NCI-H2081 treated with DMSO at 0.1 percent for 48 hours (cell line): ENCODE results near the gene FOXG1.

Experiments used
- DNase-seq: peaks from one replicate; lab custom pipeline; 2025; lab: John Stamatoyannopoulos, UW

Gene FOXG1

DNA sequence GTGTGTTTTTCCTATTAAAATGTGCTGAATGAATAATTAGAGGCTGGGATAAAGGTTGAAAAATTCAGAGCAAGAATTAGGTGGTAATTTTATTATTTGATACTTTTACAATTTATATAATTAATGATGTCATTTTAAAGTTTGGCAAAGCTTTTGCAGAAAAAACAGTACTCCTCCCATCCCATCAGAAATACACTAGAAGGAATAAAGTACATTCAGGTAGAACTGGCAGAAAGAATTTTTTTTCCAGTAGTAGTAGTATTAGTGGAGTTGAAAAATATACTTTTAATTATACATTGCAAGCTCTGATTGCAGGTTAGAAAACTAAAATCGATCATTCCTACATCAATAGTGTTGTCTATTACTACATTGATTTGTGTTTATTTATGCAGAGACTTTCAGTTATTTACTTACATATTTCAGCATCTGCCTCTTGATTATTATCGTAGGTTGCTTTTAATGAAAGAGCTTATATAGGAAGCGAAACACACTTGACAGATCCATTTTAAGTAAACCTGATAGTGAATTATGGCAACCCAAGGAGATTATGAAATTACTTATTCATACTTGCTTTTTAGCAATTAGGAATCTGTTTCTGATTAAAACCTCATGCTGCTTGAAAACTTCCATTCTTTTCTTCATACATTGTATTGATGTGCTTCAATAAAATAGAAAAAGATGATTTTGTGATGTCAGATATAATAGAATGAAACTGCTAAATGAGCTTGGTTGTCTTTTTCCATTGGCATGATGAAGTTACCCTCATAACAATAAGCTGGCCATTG, 10.1 kb downstream of the FOXG1 start:
- DNase-seq, result no peak

DNA sequence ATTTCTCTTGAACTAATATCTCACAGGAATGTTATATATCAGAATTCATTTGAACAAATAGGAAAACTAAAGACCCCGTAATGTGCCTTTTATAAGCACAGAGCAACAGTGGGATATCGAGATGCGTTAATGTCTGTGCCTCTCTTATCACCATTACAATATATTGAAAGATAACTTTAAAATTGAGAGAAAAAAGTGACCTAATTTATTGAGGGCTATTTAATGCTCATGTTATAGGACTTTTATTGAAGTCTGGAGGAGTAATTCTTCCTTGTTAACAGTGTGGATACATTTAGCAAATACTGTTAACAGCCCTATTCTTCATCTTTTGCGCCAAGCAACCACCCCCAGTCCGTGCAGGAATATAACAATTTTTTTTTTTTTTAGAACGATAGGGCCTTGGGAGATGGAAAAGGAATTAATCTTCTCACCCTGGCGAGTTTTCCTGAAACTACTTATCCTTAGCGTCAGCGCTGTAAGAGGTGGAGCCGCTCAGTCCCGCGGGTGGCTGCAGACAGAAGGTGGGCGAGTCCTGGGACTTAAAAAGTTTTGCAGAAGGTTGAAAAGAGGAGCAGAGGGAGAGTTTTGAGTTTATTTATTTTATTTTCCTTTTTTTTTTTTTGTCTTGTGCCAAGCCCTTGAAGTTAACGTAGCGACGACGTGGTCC, 11.0 kb downstream of the FOXG1 start:
- no peak for DNase-seq

DNA sequence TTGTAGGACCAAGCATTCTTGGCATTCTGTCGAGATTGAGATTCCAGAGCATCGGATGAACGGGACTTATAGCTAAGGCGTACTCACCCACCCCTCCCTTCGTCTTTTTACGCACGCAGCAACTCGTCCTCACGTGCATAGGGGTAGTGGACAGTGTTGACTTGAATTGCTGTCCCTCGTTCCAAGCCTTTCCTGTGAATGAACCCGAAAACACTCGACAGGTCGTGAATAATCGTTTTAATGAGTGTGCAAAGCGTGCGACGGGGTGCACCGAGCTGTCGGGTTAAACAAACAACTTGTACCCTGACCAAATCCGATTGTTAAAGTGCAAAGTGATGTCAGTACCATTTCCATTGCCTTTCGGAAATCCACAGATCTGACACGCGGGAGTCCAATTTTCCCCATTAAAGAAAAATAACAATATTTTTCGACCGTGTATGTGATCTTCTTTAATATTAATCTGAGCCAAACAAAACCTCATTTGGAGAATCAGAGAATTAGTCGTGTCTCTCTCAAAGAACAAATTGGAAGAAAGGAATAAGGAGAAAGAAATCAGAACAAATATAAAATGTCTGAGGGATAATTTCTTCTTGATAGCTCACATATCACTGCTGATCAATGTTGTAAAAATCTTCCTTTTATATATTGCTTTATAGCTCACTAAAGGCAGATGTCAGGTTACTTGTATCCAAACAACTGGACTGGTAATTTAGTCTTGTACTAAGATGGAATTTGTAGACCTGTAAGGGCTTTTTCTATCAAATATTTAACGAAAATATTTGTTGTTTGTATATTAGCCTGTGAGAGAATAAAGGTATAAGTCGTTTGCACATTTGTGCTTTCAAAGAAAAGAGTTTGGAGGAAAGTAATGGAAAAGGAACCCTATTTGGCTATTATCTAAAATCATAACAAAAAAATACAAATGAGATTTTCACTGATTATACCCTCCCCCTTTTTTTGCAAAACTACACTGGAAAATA, 11.8 kb downstream of the FOXG1 start:
- DNase-seq, result no peak

DNA sequence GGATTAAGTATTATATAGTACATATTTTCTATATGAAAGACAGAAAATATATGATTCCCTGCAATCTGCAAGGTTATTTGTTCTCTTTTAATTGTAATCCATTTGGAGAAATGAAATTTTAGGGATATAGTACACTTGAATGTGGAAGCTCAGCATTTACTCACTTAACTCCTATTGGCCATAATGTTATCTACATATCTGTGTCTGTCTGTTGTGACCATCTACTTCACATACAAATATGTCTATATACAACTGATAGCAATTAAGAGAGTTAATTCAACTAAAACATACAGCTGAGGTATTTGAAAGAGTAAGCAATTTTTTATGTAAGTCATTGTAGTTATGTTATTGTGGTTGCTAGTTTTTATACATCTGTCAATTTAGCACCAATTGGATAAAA, 12.9 kb downstream of the FOXG1 start:
- DNase-seq, result no peak

DNA sequence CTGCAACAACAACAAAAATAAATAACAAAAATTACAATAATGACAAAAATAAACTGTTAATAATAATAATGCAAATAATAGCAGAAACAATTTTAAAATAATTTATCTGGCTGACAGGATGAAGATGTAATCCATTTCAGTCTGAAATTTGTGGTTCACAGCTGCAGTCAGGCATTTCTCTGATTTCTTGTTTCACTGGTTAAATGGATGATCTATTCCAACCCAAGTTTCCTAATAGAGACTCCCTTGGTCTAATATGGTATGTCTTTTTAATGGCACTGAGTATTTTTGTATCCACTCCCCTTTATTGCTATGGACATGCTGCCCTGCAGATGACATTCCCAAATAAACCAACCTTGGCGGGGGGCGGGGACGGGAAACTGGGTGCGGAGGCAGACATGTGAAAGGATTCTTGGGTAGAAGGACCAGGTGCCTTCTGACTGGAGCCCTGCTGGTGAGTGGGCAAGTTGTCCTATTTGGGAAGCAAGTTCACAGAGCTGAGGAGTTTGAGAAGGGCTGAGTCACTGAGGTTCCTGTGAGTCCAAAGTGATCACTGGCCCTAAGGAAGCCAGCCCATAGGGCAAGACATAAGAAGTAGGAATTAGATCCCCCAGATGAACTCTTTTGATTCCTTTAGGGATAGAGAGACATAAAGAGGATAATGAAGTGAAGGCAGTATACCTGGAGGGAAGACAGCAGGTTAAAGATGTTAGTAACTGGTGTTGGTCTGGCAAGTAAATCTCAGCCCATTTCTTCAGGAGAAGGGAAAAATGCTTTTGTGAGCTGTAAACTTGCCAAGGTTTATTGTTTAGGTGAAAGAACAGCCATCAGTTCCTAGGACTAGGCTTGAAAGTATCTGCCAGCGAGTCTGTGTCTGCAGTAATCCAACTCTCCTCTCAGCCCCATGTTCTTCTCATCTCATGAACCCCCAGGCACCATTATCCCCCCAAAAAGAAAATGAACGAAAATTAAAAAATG, 14.5 kb downstream of the FOXG1 start:
- no peak for DNase-seq

DNA sequence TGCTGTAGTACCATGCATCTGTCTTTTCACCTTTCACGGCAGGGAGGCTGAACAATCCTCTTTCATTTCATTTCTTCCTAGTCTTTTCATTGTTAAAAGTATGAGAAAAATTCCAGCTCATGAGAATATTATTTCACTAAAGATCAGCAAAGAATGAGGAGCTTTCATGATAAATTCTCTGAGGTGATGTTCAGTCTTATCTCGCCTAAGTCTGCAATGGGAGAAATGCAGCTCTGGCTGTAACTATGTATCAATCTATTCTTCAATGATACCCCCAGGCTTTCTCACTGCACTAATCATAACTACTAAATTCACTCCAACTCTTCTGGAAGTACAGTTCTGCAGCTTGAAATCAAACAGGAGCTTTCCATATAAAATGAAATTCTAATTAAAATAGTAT, 15.7 kb downstream of the FOXG1 start:
- no peak for DNase-seq

DNA sequence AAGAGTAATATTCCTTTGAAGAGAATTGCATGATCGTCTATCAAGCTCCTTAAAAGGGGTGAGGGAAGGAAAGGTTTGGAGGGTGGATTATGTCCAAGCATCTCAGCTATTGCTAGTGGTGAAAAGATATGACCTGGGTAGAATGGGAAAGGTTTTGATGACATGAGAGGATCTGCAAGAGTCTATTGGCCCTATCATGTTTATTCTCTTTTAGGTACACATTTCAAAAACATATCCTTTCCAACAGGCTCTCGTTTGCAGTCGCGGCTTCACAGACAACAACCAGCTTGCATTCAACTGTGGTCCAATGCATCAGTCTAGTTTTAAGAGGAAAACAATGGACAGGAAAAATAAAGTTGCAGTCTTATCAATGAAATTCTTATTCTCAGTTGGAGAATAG, 17.1 kb downstream of the FOXG1 start:
- DNase-seq, result no peak

DNA sequence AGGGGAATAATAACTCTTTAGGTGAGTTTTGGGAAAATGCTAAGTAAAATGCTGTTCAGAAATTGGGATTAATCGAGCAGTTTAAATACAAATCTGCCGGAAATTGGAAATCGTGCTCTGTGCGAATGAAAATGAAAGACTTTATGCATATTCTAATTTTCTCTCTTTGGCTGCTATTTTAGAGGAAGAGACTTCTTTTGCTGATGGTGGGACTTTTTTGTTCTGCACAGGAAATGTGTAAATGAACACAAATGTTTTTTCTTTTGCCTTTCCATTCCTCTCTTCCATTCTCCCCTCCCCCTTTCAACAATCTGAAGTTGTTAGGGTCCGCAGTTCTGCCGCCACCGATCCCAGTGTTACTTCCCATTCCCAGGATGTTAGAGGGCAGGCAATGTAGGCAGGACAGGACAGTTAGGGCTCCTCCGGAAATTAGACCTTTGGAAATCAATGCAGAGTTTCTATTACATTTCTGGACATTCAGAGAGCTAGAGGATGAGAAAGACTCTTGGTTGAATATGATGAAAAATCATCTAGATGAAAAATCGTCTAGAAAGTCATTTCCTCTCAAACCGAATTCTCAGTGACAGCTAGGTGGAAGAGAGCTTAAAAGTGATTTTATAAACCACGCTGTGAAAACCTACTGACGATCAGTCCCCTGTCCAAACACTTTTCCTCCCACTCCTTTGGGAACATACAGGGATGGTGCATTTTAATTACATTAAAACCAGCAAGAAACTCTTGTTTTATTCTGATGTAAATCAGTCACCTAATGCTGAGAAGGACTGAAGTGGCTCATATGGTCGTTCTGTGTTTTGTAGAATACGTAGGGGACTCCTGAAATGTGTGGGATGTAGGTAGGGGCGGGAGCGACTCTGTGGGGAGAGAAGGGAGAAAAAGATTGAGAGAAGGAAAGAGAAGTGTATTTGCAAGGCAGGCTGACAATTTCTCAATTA, 17.8 kb downstream of the FOXG1 start:
- no peak for DNase-seq

DNA sequence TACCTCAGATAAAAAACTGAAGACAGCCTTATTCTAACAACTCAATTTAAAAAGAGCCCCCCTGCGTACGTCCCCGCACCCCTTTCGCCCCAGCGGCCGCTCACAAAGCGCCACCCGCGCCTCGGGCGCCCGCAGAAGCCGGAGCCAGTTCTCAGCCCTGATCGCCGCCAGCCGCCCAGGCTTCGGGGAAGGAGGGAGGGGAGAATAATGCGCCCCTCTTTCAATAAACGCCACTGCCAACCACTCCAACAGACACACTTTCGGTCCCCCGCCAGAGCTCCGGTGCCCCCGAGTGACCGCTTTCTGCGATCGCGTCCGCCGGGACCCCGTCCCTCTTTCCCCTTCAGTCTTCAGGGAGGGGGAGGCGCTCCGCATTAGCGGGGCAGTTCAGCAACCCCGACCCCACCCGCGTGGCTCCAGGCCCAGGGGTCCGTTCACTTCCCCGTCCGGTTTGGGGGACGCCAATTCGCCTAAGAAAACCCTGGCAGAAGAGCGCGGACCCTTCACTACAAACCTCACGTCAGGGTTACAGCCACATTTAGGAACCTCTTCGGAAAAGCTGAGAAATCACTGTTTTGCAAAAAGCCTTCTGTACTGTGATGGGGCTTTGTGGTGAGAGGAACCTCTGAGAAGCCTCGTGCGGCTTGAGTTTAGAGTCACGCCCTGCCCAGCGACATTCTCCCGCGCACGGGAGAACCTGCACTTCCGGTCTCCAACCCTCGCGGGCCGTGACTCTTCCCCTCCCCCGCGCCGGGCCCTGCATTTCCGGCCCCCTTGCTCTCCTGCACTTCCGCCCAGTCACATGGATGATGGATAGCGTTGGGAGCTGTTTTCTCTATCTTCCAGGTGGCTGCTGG, 18.7 kb downstream of the FOXG1 start:
- no peak for DNase-seq

DNA sequence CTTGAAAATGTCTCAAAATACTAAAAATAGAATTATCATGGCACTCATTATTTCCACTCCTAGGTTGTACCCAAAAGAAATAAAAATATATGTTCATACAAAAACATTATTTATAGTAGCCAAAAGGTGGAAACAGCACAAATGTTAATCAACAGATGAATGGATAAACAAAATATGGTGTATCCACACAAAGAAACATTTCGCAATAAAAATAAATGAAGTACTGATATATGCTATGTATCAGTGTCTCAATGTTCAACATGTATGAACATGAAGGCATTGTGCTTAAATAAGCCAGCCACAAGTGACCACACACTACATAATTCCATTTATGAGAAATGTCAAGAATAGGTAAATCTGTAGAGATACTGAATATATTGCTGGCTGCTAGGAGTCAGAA, 40.9 kb downstream of the FOXG1 start:
- no peak for DNase-seq

DNA sequence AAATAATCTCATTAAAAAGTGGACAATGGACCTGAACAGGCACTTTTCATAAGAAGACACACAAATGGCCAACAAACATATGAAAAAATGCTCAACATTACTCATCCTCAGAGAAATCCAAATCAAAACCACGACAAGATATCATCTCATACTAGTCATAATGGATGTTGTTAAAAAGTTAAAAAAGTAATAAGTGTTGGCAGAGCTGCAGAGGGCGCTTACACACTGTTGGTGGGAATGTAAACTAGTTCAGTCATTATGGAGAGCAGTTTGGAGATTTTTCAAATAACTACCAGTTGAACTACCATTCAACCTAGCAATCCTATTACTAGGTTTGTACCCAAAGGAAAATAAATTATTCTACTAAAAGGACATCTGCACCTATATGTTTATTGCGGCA, 47.2 kb downstream of the FOXG1 start:
- no peak for DNase-seq
